ENCODE results near the gene H2BK1. TPM values are rescaled to one million over a fixed set of nuclear protein-coding genes. Genes with fewer than 3 reads are reported as not detected.

The H2BK1 gene
- total RNA-seq, 1 donor from 2014 or later = not detected

GRCh38 chr7:151193203-151193978, 16.9 kb downstream of the H2BK1 start:
- no peak for FAIRE-seq

GRCh38 chr7:151192002-151192539, 18.2 kb downstream of the H2BK1 start:
- no peak for FAIRE-seq
- TF ChIP-seq CTCF (IDR thresholded peaks at IDR 0.05; ENCODE audit: insufficient read depth, low read length, severe bottlenecking) = no peak
- no peak overlapping the region for H3K4me3 ChIP-seq (ENCODE audit: low read depth, low read length)
- no peak for DNase-seq (ENCODE audit: low read depth)
- H3K27me3 ChIP-seq (ENCODE audit: control insufficient read depth, insufficient read depth, low read length) = peaks cover 21% of the 10 kb centered on the region
- no peaks in the 10 kb centered on the region for H3K36me3 ChIP-seq (ENCODE audit: control insufficient read depth, insufficient read depth, low read length)

More at GRCh38 chr7:151193203-151193978, 16.9 kb downstream of the H2BK1 start:
- no peak for TF ChIP-seq CTCF (IDR thresholded peaks at IDR 0.05; ENCODE audit: insufficient read depth, low read length, severe bottlenecking)
- H3K27me3 ChIP-seq (ENCODE audit: control insufficient read depth, insufficient read depth, low read length) = peaks cover 18% of the 10 kb centered on the region
- DNase-seq (ENCODE audit: low read depth) = no peak
- H3K36me3 ChIP-seq (ENCODE audit: control insufficient read depth, insufficient read depth, low read length) = no peaks in the 10 kb centered on the region
- H3K4me3 ChIP-seq (ENCODE audit: low read depth, low read length) = no peak overlapping the region

- FAIRE-seq (no peak), DNase-seq (ENCODE audit: low read depth) (no peak)
- Histone ChIP-seq H3K4me3 (ENCODE audit: low read depth, low read length) (no peak overlapping the region), H3K27me3 (ENCODE audit: control insufficient read depth, insufficient read depth, low read length) (peaks cover 19% of the 10 kb centered on the region), H3K36me3 (ENCODE audit: control insufficient read depth, insufficient read depth, low read length) (no peaks in the 10 kb centered on the region)
- no peak for TF ChIP-seq CTCF (IDR thresholded peaks at IDR 0.05; ENCODE audit: insufficient read depth, low read length, severe bottlenecking)
These were observed 18.7 kb downstream of the H2BK1 start for GRCh38 chr7:151191544-151191943.

- peaks cover 5% of the 10 kb centered on the region for H3K27me3 ChIP-seq (ENCODE audit: control insufficient read depth, insufficient read depth, low read length)
- H3K36me3 ChIP-seq (ENCODE audit: control insufficient read depth, insufficient read depth, low read length) = no peaks in the 10 kb centered on the region
- H3K4me3 ChIP-seq (ENCODE audit: low read depth, low read length) = no peak overlapping the region
- DNase-seq (ENCODE audit: low read depth) (no peak), FAIRE-seq (no peak)
- TF ChIP-seq CTCF (IDR thresholded peaks at IDR 0.05; ENCODE audit: insufficient read depth, low read length, severe bottlenecking) = no peak
These were observed 21.2 kb downstream of the H2BK1 start for GRCh38 chr7:151189038-151189437.

- H3K27me3 ChIP-seq (ENCODE audit: control insufficient read depth, insufficient read depth, low read length) = peaks cover 5% of the 10 kb centered on the region
- FAIRE-seq (no peak), DNase-seq (ENCODE audit: low read depth) (no peak)
- no peaks in the 10 kb centered on the region for H3K36me3 ChIP-seq (ENCODE audit: control insufficient read depth, insufficient read depth, low read length)
- H3K4me3 ChIP-seq (ENCODE audit: low read depth, low read length) = no peak overlapping the region
- TF ChIP-seq CTCF (IDR thresholded peaks at IDR 0.05; ENCODE audit: insufficient read depth, low read length, severe bottlenecking) = no peak
These were observed 22.1 kb downstream of the H2BK1 start for GRCh38 chr7:151188252-151188542.
